Left hindlimb (tissue), 1 donor: ENCODE data around the gene SRSF6.
A peak's percentile ranks its signal among the peaks of the same experiment; 100 is the strongest.
"Not testable (repeated sequence)": the region's sequence is repeated elsewhere in the genome, so short reads cannot be mapped to it uniquely, and the experiment has no call there.

Experiments
- DNase-seq: peaks from one replicate; pipeline ENCODE4 v3.0.0-alpha.2; 2018

The SRSF6 gene

GRCh38 chr20:43477193-43477592 lies 19.5 kb downstream of the SRSF6 start:
- no peak for DNase-seq

- no peak for DNase-seq
Observed at GRCh38 chr20:43477619-43478018, 19.9 kb downstream of the SRSF6 start.

GRCh38 chr20:43490038-43490437 lies 32.3 kb downstream of the SRSF6 start:
- no peak for DNase-seq

GRCh38 chr20:43492101-43492500 lies 34.4 kb downstream of the SRSF6 start:
- DNase-seq, result no peak

- DNase-seq, result no peak
Observed at GRCh38 chr20:43495388-43495787, 37.7 kb downstream of the SRSF6 start.

GRCh38 chr20:43502021-43502420 lies 44.3 kb downstream of the SRSF6 start:
- not testable (repeated sequence) for DNase-seq

GRCh38 chr20:43506238-43506637 lies 48.5 kb downstream of the SRSF6 start:
- no peak for DNase-seq

- DNase-seq, result peak; percentile 56
Observed at GRCh38 chr20:43507150-43508080, 49.7 kb downstream of the SRSF6 start, which contains the start of gene L3MBTL1. TSS of gene L3MBTL1 (plus strand) at chr20:43507697. CDS start at chr20:43513504, 5,807 bp downstream.

- no peak for DNase-seq
Observed at GRCh38 chr20:43508106-43508505, 50.4 kb downstream of the SRSF6 start.

- no peak for DNase-seq
Observed at GRCh38 chr20:43508604-43509040, 50.9 kb downstream of the SRSF6 start.

- no peak for DNase-seq
Observed at GRCh38 chr20:43511879-43512278, 54.2 kb downstream of the SRSF6 start.

- no peak for DNase-seq
Observed at GRCh38 chr20:43513372-43513930, 55.8 kb downstream of the SRSF6 start.
